ENCODE results near the gene CDX1.
A peak's percentile ranks its signal among the peaks of the same experiment; 100 is the strongest.

CDX1 gene

GRCh38 chr5:150121448-150122157, 45.0 kb upstream of the CDX1 start:
- no peak overlapping the region for H3K4me3 ChIP-seq (ENCODE audit: low read length)
- TF ChIP-seq, protein P1, sequence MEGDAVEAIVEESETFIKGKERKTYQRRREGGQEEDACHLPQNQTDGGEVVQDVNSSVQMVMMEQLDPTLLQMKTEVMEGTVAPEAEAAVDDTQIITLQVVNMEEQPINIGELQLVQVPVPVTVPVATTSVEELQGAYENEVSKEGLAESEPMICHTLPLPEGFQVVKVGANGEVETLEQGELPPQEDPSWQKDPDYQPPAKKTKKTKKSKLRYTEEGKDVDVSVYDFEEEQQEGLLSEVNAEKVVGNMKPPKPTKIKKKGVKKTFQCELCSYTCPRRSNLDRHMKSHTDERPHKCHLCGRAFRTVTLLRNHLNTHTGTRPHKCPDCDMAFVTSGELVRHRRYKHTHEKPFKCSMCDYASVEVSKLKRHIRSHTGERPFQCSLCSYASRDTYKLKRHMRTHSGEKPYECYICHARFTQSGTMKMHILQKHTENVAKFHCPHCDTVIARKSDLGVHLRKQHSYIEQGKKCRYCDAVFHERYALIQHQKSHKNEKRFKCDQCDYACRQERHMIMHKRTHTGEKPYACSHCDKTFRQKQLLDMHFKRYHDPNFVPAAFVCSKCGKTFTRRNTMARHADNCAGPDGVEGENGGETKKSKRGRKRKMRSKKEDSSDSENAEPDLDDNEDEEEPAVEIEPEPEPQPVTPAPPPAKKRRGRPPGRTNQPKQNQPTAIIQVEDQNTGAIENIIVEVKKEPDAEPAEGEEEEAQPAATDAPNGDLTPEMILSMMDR (conservative IDR thresholded peaks at IDR 0.05; ENCODE audit: low read length), result no peak
- DNase-seq (ENCODE audit: low read depth), result no peak

DNA sequence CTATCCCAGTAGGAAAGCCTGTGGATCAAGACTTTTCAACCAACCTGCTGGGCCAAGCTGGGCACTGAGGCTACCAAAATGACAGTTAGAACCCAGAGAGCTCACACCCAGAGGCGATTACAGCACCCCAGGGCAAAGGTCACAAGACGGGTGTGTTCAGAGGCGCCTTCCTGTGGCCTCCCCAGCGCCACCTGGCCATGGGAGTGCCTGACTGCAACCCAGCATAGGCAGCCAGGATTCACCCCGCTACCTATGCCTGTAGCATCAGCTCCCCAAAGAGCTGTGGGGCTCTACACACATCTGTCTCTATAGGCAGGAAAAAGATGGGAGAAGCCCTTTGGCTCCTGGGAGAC, 44.4 kb upstream of the CDX1 start:
- no peak overlapping the region for H3K4me3 ChIP-seq (ENCODE audit: low read length)
- no peak for DNase-seq (ENCODE audit: low read depth)
- TF ChIP-seq, protein P1 (conservative IDR thresholded peaks at IDR 0.05; ENCODE audit: low read length), result peak; percentile 19

GRCh38 chr5:150122536-150123481, 43.8 kb upstream of the CDX1 start:
- DNase-seq (ENCODE audit: low read depth), result no peak
- no peak overlapping the region for H3K4me3 ChIP-seq (ENCODE audit: low read length)
- TF ChIP-seq, protein P1 (conservative IDR thresholded peaks at IDR 0.05; ENCODE audit: low read length), result no peak

GRCh38 chr5:150123542-150123941, 43.0 kb upstream of the CDX1 start:
- TF ChIP-seq, protein P1 (conservative IDR thresholded peaks at IDR 0.05; ENCODE audit: low read length), result no peak
- no peak overlapping the region for H3K4me3 ChIP-seq (ENCODE audit: low read length)
- DNase-seq (ENCODE audit: low read depth), result no peak

GRCh38 chr5:150124111-150124557, 42.4 kb upstream of the CDX1 start:
- no peak for DNase-seq (ENCODE audit: low read depth)
- H3K4me3 ChIP-seq (ENCODE audit: low read length), result no peak overlapping the region
- TF ChIP-seq, protein P1 (conservative IDR thresholded peaks at IDR 0.05; ENCODE audit: low read length), result no peak

DNA sequence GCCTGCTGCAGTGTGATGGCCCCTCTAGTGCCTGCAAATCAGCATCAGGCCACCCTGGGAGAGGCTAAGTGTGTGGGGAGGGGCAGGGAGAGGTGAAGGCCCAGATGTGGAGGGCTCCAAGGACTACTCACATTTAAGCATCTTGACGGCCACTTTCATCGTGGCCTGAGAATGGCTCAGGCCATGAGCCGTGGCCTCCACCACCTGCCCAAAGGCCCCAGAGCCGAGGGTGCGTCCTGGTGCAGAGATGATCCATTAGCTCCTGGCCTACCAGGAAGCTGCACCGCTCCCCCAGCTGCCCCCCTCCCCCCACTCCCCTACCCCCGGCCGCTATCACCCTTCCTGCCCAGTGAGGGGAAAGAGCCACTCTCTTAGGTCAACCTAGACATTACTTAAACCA, 42.0 kb upstream of the CDX1 start:
- TF ChIP-seq, protein P1 (conservative IDR thresholded peaks at IDR 0.05; ENCODE audit: low read length), result no peak
- no peak for DNase-seq (ENCODE audit: low read depth)
- H3K4me3 ChIP-seq (ENCODE audit: low read length), result no peak overlapping the region

All from AG10803 (cell line).